LNCAP (cell line): Measurements from ENCODE around the gene SCAMP5.

ENCODE experiments used
- CTCF ChIP-seq: fragments of 450-650 bp; IDR thresholded peaks from 2 replicates; pipeline ENCODE4 v1.5.1; 2017; ENCODE audit warnings: mild to moderate bottlenecking

SCAMP5 gene

GRCh38 chr15:75030424-75030823 is 35.1 kb downstream of the SCAMP5 start:
- no peak for TF ChIP-seq CTCF

- TF ChIP-seq CTCF: no peak
Measured at GRCh38 chr15:75031848-75032247, 36.5 kb downstream of the SCAMP5 start.

GRCh38 chr15:75032395-75032794 is 37.0 kb downstream of the SCAMP5 start:
- no peak for TF ChIP-seq CTCF

GRCh38 chr15:75033809-75034208 is 38.4 kb downstream of the SCAMP5 start:
- TF ChIP-seq CTCF: no peak

- no peak for TF ChIP-seq CTCF
Measured at GRCh38 chr15:75034615-75035014, 39.3 kb downstream of the SCAMP5 start.

GRCh38 chr15:75036212-75036616 is 40.9 kb downstream of the SCAMP5 start:
- no peak for TF ChIP-seq CTCF

GRCh38 chr15:75037685-75038084 is 42.3 kb downstream of the SCAMP5 start:
- TF ChIP-seq CTCF: no peak

GRCh38 chr15:75038231-75038630 is 42.9 kb downstream of the SCAMP5 start:
- TF ChIP-seq CTCF: no peak
